Right ventricle myocardium superior (tissue), 1 donor: ENCODE measurements around the gene AP3B1. TPM values are rescaled to one million over a fixed set of nuclear protein-coding genes. Genes with fewer than 3 reads are reported as not detected.
"Not testable (repeated sequence)": the region's sequence is repeated elsewhere in the genome, so short reads cannot be mapped to it uniquely, and the experiment has no call there.

Source experiments
- ATAC-seq: fragments of 200-7000 bp; cut with Tn5 transposase; one replicate; pipeline ENCODE4 v1.9.1; 2020; ENCODE audit warnings: mild to moderate bottlenecking; ENCODE audit not compliant: poor library complexity
- DNase-seq: peaks from one replicate; pipeline ENCODE4 v3.0.0-alpha.2; 2020
- intact Hi-C: fragments of 100-400 bp; cut with DNase I; formaldehyde crosslinking; loops from one replicate; pipeline ENCODE4 v1.11.2; 2022
- total RNA-seq: library from RNA; stranded (reverse); fragmentation: NEBNext Ultra II Directional; extraction: Animal tissue kit (Norgen Biotek cat#: 25700); gene quantifications from one replicate; pipeline ENCODE4 v1.2.1, GENCODE V29; 2021
- donor health status: DM: no; HTN: yes; CAD: no; lungs with severe emphysema.

The AP3B1 gene
- total RNA-seq, 1 donor from 2014 or later, result 20.2 TPM

DNA sequence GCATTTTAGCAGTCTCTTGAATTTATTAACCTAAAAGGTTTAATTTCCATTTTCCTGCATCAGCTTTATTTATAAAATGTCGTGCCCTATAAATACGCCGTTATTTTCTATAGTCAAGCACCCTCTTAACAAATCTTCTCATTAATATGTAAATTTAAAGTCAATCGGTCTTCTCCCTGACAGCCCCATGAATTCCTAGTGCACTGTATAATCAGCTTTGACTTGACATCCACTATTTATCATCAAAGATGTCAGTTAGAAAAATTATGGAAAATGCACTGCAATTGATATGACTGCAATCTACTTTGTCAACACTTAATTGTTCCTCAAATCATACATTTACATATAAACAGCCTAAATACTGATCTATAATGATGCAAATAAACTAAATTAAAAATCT, 83.4 kb downstream of the AP3B1 start:
- DNase-seq (no peak), ATAC-seq (no peak)
- intact Hi-C loops, result no loop called here

DNA sequence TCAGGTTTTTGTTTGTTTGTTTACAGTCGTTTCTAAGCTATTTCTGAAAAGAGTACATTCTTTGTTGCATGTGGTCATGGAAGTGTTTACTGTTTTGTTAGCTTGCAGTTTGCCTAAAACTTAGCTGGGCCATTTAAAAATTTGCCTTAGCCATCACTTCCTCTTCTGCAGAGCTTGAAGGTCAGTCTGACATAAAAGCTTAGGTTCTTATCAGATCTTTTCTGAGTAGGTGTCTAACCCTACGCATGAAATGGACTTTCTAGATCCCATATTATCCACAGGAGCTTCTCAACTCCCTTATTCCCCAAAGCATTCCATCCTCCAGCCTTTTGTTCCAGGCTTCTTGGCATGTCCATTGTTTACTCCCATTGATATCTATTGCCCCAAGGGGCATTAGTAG, 90.3 kb downstream of the AP3B1 start:
- DNase-seq (no peak), ATAC-seq (no peak)
- intact Hi-C loops, result no loop called here

DNA sequence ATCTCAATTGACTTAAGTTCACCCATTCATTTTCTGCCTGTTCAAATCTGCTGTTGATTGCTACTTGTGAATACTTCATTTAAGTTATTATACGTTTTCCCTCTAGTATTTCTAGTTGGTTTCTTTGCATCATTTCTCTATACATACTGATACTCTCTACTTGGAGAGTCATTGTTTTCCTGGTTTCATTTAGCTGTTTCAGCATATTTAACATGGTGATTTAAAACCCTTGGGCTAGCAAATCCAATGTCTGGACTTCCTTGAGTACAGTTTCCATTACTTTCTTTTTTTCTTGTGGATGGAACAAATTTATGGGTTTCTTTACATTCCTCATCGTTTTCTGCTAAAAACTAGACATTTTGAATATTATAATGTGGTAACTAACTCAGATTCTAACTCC, 90.7 kb downstream of the AP3B1 start:
- intact Hi-C loops, result no loop called here
- no peak for ATAC-seq
- no peak for DNase-seq

DNA sequence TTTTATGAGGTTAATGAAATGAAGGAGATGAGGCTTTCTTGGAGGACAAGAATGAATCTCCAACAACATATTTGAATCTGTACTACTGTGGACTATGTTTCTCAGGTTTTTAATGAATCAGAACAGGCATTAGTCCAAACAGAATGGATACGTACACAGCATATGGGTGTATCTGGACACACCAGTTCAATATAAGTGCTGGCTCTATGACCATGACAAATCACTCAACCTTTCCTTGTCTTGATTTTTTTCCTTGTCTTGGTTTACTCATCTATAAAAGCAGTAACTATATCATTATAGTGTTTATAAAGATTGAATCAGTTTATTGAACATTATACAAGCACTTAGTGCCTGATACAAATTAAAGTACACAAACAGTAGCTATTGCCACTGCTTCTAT, 104.1 kb downstream of the AP3B1 start:
- no peak for ATAC-seq
- intact Hi-C loops, result no loop called here
- DNase-seq, result no peak

DNA sequence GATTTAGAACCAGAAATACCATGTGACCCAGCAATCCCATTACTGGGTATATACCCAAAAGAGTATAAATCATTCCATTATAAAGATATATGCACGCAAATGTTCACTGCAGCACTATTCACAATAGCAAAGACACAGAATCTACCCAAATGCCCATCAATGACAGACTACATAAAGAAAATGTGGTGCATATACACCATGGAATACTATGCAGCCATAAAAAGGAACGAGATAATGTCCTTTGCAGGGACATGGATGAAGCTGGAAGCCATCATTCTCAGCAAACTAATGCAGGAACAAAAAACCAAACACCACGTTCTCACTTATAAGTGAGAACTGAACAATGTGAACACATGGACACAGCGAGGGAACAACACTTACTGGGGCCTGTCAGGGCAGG, 105.8 kb downstream of the AP3B1 start:
- intact Hi-C loops, ATAC-seq, DNase-seq: not testable (repeated sequence)

DNA sequence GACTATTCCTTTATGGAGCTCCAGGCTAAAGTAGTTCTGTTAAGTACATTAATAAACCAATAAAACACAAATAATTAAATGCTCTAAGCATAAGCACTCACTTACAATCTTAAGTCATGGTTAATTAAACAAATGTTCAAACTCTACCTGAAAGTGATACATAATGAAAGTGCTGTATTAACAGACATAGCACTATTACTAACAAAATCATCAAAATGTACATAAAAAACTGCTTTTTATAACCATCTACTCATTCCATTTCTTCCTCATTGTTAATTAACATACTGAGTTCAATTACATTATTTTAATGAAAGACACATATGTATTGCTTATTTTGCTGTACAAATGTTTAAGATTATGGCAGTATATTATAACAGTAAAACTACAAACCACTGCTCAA, 107.3 kb downstream of the AP3B1 start:
- intact Hi-C loops, result no loop called here
- ATAC-seq (no peak), DNase-seq (no peak)

DNA sequence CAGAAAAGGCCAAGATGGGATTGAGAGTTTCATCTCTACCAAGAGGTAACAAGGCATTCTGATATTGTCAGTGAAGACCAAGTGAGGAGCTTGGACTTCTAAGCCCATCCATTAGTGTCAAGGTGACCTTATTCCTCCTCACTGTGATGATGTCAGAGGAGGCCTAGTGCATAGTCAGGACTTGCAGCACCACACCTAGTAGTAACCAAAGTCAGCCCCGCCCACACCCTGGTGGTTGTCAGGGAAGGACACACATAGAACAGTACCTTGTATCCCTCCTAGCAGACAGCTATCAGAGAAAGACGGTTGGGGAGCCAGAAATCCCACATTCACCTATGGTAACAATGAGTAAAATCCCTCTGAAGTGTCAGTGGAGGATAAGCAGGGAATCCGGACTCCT, 111.7 kb downstream of the AP3B1 start:
- DNase-seq, result no peak
- intact Hi-C loops, result no loop called here
- no peak for ATAC-seq

DNA sequence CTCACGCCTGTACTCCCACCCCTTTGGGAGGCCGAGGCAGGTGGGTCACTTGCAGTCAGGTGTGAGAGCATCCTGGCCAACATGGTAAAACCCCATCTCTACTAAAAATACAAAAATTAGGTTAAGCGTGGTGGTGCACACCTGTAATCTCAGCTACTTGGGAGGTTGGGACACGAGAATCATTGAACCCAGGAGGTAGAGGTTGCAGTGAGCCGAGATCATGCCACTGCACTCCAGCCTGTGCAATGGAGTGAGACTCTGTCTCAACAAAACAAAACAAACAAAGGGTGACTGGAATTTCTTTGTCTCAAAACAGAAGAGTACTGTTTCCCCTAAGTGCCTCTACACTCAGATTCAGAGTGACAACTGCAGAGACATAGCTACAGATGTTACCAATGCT, 116.1 kb downstream of the AP3B1 start:
- ATAC-seq, result no peak
- DNase-seq, result no peak
- intact Hi-C loops, result no loop called here

DNA sequence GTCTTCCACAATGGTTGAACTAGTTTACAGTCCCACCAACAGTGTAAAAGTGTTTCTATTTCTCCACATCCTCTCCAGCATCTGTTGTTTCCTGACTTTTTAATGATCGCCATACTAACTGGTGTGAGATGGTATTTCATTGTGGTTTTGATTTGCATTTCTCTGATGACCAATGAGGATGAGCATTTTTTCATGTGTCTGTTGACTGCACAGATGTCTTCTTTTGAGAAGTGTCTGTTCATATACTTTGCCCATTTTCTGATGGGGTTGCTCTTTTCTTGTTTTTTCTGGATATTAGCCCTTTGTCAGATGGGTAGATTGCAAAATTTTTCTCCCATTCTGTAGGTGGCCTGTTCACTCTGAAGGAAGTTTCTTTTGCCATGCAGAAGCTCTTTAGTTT, 124.2 kb downstream of the AP3B1 start:
- ATAC-seq, intact Hi-C loops: not testable (repeated sequence)

DNA sequence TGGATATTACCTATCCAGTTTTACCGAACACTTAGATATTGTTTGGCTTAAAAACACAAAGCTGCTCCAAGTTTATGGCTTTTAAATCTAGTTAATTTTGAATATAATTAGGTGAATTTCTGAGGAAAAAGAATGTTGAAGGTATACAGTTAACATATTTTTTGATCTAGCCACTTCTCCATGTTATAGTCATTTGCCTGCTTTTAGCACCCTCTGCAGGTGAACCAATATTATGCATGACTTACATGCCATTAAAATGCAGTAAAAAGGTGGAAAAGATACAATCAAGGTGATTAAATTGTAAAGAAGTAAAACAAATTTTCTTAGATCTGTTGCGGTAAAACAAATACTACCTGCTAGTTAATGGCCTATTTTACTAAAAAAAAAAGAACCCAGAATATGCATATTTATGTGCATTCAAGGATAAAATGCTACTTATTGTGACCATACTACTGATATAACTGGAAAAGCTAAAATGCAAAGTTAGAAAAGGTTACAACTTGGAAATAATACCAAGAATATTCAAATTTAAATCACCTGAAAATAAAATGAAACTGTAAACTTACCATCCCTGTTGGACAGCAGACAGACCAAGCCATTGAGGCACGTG, 132.1 kb downstream of the AP3B1 start:
- ATAC-seq (no peak), DNase-seq (no peak)
- intact Hi-C loops, result no loop called here

More for the DNA sequence above, 124.2 kb downstream of the AP3B1 start:
- not testable (repeated sequence) for DNase-seq

DNA sequence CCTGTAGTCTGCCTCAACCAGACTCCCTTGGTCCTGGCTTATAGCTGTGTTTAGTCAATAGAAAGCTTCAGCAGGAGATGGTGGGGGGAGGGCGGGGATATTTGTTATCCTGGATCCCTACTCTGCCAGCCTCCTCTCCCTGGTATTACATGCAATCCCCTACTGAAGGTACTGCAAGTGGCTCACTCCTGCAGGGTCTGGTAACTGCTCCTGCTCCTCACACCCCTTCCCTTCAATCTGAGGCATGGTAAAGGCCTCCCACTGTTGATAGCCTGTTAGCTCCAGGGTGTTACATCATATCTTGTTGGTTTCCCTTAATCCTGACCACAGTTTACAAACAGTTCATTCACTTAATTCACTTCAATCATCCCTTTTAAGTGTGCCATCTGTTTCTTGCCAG, 137.5 kb downstream of the AP3B1 start:
- intact Hi-C loops, result no loop called here
- ATAC-seq (no peak), DNase-seq (no peak)

DNA sequence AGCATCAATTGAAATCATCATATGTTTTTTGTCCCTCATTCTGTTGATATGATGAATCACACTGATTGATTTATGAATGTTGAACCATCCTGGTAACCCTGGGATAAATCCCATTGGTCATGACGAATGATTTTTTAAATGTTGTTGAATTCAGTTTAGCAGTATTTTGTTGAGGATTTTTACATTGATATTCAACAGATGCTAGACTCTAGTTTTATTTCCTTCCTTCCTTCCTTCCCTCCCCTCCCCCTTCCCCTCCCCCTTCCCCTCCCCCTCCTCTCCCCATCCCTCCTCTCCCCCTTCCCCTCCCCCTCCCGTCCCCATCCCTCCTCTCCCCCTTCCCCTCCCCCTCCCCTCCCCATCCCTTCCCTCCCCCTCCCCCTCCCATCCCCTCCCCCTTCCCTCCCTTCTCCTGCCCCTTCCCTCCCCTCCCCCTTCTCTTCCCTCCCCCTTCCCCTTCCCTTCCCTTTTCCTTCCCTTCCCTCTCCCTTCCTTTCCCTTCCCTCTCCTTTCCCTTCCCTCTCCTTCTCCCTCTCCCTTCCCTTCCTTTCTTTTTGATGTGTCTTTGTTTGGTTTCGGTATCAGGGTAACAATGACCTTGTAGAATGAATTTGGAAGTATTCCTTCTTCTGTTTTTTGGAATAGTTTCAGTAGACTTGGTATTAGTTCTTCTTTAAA, 142.8 kb downstream of the AP3B1 start:
- intact Hi-C loops, result no loop called here
- ATAC-seq (no peak), DNase-seq (no peak)

DNA sequence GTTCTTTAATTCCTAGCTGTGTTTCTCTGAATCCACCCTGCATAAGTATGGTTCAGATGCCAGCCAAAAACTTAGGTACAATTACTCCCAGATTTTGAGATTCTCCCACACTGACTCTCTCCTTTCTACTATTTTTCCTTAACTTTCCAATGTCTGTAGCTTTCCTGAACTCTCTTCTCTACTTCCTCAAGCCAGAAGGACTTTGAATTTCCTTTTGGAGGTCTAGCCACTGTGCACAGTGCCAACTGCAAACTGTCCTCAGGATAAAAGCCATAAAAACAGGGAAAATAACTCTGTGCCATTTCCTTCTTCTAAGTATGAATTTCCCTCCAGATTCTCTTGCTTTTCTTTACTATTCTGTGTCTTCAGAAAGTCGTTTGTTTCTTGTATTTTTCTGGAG, 157.2 kb downstream of the AP3B1 start:
- no peak for DNase-seq
- intact Hi-C loops, result no loop called here
- ATAC-seq, result no peak

DNA sequence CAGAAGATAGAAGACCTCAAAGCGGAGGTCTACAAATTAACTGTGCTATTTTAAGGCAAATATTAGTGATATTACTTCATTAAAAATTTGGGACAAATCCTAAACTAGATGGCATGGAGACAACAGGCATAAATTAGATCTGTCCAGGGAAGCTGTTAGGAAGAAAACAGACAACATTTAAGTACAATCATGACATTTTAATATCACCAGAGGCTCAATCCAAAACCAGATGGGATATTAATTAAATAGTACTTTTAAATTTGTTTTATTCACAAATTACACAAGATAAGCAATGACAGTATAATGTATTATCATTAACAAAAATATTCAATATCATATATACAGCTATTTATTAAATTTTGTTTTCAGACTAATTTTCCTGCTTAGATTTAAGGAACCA, 161.1 kb downstream of the AP3B1 start:
- intact Hi-C loops, result no loop called here
- DNase-seq (no peak), ATAC-seq (no peak)

DNA sequence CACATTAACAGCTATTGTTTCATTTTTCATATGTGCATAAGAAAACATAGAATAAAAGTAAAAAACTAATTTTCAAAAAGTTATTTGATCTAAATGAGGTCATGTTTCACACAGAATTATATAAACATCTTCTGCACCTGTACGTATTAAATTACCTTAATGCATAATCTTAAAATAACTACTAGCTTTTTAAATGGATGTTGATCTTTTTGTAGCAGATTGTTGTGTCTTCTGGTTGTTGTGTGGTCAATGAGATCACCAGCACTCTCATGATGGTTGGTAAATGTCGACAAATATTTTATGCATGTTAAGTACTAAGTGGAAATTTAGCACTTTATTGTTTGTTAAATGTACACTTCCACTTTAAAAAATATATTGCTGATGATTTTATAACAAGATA, 162.0 kb downstream of the AP3B1 start:
- intact Hi-C loops, result no loop called here
- no peak for DNase-seq
- ATAC-seq, result no peak

DNA sequence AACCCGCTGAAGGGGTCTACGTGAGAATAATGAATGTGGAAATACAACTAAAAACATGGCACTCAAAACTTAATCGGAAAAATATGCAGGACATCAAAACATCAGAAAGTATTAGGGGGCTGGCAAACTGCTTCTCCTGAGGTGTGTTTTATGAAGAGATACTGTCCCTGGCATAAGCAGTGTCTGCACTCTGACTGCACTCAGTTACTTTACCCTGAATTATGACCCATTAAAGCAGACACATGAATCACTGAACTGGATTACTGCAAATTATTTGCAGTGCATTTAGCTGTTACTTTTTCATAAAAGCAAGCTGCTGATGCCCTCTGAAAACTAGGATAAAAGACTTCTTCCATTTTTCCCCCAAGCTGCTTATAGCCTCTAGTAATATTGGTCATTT, 164.9 kb downstream of the AP3B1 start:
- DNase-seq (no peak), ATAC-seq (no peak)
- intact Hi-C loops, result no loop called here

DNA sequence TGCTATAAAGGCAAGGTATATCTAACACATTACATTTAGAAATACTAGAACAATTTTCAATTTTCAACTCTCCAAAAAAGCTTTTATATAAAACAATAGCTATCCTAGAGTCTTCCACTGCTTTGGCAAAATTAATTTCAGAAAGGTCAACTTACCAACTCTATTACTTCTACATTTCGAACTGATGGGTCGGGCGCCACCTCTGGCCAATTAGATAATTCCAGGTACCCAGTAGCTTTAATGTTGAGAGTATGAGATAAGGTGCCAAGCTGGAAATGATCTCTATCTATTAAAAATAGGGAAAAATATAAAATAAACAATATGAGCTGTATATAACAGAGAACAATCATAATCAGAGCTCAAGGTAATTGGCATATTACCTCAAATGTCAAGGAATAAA, 166.6 kb downstream of the AP3B1 start:
- intact Hi-C loops, result no loop called here
- no peak for ATAC-seq
- DNase-seq, result no peak

DNA sequence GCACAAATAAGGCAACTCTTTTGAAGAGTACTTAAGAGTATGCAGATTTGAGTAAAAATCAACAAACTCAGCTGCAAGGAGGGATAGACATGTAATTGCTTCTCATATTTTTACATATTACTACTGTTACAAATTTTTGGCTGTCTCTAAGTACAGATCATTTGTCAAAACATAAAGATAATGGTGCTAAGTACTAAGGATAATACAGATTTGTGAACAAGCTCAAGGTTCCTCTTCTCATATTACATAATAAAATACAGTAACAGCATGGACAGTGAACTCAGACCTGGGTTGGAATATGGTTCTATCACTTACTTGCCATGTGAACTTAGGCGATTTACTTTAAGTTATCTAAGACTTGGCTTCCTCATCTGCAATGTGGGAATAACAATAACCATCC, 168.0 kb downstream of the AP3B1 start:
- ATAC-seq (no peak), DNase-seq (no peak)
- intact Hi-C loops, result no loop called here

DNA sequence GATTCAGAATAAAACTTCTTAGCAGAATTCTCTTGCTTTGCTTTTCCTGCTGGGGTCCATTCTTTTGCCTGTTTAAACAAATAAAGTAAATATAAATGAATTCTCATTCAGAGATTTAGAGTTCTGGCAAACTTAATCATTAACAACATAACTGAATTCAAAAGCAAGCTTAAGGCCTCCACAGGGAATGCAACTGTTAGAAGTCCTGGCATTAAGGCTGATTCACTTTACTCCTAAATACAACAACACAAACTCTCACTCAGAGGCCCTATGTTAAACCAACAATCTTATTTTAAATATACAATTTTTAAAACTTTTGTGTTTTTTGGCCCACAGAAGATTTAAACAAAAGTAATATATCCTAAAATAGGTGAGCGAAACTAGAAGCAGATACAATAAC, 178.3 kb downstream of the AP3B1 start:
- ATAC-seq (no peak), DNase-seq (no peak)
- intact Hi-C loops, result no loop called here

DNA sequence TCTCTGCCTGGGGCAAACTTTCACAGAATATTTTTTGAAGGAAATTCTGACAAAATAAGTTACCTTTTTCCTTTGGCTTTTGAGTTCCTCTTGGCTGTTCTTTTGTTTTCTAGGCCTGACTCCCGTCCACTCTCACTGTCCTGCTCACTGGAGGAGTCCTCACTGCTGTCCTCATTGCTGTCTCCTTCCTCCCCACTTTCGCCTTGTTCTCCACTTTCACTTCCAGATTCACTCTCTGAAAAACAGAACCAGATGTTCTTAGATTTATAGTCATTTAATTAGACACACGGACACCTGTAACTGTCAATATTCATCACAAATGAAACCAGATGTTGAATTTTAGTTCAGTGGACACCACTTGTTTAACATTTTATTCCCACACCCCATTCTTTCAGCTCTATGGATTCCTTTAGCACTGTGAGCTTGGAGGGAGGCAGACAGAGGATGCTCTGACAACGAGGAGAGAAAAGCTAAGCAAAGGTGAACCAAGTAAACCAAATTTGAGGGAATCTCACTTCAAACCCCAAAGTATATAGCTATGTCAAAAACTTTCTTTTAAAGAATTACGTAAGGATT, 180.7 kb downstream of the AP3B1 start:
- no peak for ATAC-seq
- DNase-seq, result no peak
- intact Hi-C loops, result no loop called here

DNA sequence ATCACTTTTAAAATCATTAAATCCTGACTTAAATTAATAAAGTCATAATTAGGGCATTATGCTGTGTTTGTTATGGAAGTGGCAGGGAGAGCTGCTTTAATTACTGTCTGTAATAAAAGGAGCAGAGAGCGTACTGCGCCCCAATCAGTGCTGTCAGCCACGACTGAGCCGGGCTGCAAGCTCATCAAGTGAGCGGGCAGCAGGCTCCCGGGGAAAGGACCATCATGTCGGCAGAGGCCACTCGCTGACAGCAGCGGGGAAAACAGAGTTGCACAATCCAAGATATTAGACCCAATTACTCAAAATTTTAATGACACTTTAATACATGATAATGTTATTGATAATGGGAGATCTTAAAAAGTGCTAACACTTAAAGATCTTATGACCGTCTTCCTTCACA, 181.6 kb downstream of the AP3B1 start:
- intact Hi-C loops, result no loop called here
- no peak for DNase-seq
- no peak for ATAC-seq
